ENCODE measurements around the gene SEMA6A. TPM values are rescaled to one million over a fixed set of nuclear protein-coding genes. Genes with fewer than 3 reads are reported as not detected.

SEMA6A gene
- total and polyA plus RNA-seq, 10 of the 15 experiments (the other 5 are each of a cell fraction or from before 2014, with no cell fraction given), result 0.16 to 10.2 (median 1.1) TPM

DNA sequence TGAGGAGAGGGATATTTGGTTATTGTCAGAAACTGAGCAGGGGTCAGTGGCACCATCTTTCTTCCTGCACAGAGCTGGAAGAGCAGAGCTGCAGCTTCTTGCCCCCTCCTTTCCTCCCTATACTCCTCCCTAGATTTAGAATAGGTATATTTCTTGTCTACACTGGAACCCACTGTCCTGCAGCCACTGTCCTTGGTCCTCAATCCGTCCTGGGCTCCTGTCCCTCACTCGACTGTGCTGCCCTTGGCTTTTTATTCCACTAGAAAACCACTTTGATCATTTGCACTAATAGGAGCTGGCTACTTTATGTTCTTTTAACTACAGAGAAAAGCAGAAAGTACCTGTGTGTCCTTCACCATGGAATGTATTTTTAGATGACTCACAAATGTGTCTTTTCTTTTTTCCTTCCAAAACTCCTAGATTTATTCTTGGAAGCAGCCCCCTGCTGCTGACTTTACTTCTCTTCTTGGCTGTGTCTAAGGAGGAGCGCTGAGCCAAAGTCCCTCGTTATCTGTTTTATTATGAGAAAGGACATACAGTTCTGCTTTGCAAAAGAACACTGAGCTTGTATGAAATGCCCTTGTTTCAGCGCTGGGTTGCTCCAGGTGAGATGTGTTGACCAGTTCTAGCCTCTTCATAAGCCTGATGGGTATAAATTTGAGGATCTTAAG is 150.9 kb downstream of the SEMA6A start:
- Histone ChIP-seq H3K27me3 (replicated peaks in 1 of 2; ENCODE audit: control insufficient read depth in 2 of 2, insufficient read depth in 2 of 2, low read length in 1 of 2) (no peaks in the 10 kb centered on the region), H2AFZ (ENCODE audit: control insufficient read depth, low read depth, low read length) (no peak overlapping the region), H3K79me2 (ENCODE audit: control insufficient read depth, insufficient read depth, low read length) (no peaks in the 10 kb centered on the region), H3K9me3 (replicated peaks; ENCODE audit: control insufficient read depth, insufficient read depth, low read length) (no peaks in the 10 kb centered on the region), H3K9ac (ENCODE audit: control insufficient read depth, insufficient read depth, low read length) (no peak overlapping the region), H3K4me2 (ENCODE audit: control insufficient read depth, insufficient read depth) (no peak overlapping the region), H3K36me3 (ENCODE audit: control insufficient read depth in 2 of 2, insufficient read depth in 2 of 2, low read length in 1 of 2) (no peaks in the 10 kb centered on the region), H4K20me1 (ENCODE audit: control insufficient read depth, insufficient read depth) (no peaks in the 10 kb centered on the region), H3K4me3 (no peak overlapping the region), H3K4me1 (ENCODE audit: control insufficient read depth, insufficient read depth, low read length) (no peaks in the 10 kb centered on the region), H3K27ac (ENCODE audit: control insufficient read depth, insufficient read depth) (no peak overlapping the region)
- in situ Hi-C loops (cut with MboI), result no loop called here
- 56% methylated on average over 5 of the region's 5 CpGs for WGBS (ENCODE audit: insufficient coverage, insufficient replicate concordance, low lambda C conversion rate, missing lambda C conversion rate)
- BruUV-seq (replicated peaks), result no TSS peak
- ATAC-seq (no peak), FAIRE-seq (no peak), DNase-seq (ENCODE audit: low read depth, low spot score) (no peak)
- SMC1A ChIA-PET (ENCODE audit: uncharacterized antibody, unreplicated experiment), result interaction anchor here (0.5 to 1.5 kb wide), 4 partner anchors 11 to 162 kb away, joined by 3 to 7 read pairs (median 4); no protein-coding TSS in a partner anchor
- POLR2A ChIA-PET, result interaction anchor here (0.6 kb wide), 1 partner anchor 15 kb away, joined by 3 read pairs; no protein-coding TSS in a partner anchor
- intact Hi-C loops (cut with micrococcal nuclease; ENCODE audit: unreplicated experiment), result no loop called here
- CTCF ChIA-PET, result interaction anchor here (1.2 kb wide), 1 partner anchor 8 kb away, joined by 3 read pairs; no protein-coding TSS in a partner anchor
- RAD21 ChIA-PET (ENCODE audit: unreplicated experiment), result no interaction called here
- no peak for TF ChIP-seq SMARCA5 (IDR thresholded peaks at IDR 0.05)
- TF ChIP-seq, protein P1, sequence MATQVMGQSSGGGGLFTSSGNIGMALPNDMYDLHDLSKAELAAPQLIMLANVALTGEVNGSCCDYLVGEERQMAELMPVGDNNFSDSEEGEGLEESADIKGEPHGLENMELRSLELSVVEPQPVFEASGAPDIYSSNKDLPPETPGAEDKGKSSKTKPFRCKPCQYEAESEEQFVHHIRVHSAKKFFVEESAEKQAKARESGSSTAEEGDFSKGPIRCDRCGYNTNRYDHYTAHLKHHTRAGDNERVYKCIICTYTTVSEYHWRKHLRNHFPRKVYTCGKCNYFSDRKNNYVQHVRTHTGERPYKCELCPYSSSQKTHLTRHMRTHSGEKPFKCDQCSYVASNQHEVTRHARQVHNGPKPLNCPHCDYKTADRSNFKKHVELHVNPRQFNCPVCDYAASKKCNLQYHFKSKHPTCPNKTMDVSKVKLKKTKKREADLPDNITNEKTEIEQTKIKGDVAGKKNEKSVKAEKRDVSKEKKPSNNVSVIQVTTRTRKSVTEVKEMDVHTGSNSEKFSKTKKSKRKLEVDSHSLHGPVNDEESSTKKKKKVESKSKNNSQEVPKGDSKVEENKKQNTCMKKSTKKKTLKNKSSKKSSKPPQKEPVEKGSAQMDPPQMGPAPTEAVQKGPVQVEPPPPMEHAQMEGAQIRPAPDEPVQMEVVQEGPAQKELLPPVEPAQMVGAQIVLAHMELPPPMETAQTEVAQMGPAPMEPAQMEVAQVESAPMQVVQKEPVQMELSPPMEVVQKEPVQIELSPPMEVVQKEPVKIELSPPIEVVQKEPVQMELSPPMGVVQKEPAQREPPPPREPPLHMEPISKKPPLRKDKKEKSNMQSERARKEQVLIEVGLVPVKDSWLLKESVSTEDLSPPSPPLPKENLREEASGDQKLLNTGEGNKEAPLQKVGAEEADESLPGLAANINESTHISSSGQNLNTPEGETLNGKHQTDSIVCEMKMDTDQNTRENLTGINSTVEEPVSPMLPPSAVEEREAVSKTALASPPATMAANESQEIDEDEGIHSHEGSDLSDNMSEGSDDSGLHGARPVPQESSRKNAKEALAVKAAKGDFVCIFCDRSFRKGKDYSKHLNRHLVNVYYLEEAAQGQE (IDR thresholded peaks at IDR 0.05; ENCODE audit: low read depth, low read length), result no peak
- TF ChIP-seq ZNF384 (IDR thresholded peaks at IDR 0.05; ENCODE audit: borderline replicate concordance, low read depth, low read length), result no peak
- no peak for TF ChIP-seq RELA (IDR thresholded peaks at IDR 0.05; ENCODE audit: borderline replicate concordance, partially characterized antibody)
- TF ChIP-seq RB1 (IDR thresholded peaks at IDR 0.05; ENCODE audit: borderline replicate concordance), result no peak
- no peak for TF ChIP-seq SRF (IDR thresholded peaks at IDR 0.05; ENCODE audit: low read depth in 2 of 2, low read length in 2 of 2)
- no peak for TF ChIP-seq RUNX3 (IDR thresholded peaks at IDR 0.05; ENCODE audit: low read length)
- TF ChIP-seq BHLHE40 (IDR thresholded peaks at IDR 0.05; ENCODE audit: borderline replicate concordance in 1 of 2, low read depth in 2 of 2, low read length in 1 of 2), result no peak
- TF ChIP-seq IRF4 (IDR thresholded peaks at IDR 0.05; ENCODE audit: low read depth, low read length), result no peak
- TF ChIP-seq ATF7 (IDR thresholded peaks at IDR 0.05; ENCODE audit: low read depth), result no peak
- TF ChIP-seq NBN (IDR thresholded peaks at IDR 0.05), result no peak
- no peak for TF ChIP-seq ESRRA (IDR thresholded peaks at IDR 0.05; ENCODE audit: low read length)
- no peak for TF ChIP-seq RFX5 (IDR thresholded peaks at IDR 0.05; ENCODE audit: low read depth, low read length)
- TF ChIP-seq, protein P2, sequence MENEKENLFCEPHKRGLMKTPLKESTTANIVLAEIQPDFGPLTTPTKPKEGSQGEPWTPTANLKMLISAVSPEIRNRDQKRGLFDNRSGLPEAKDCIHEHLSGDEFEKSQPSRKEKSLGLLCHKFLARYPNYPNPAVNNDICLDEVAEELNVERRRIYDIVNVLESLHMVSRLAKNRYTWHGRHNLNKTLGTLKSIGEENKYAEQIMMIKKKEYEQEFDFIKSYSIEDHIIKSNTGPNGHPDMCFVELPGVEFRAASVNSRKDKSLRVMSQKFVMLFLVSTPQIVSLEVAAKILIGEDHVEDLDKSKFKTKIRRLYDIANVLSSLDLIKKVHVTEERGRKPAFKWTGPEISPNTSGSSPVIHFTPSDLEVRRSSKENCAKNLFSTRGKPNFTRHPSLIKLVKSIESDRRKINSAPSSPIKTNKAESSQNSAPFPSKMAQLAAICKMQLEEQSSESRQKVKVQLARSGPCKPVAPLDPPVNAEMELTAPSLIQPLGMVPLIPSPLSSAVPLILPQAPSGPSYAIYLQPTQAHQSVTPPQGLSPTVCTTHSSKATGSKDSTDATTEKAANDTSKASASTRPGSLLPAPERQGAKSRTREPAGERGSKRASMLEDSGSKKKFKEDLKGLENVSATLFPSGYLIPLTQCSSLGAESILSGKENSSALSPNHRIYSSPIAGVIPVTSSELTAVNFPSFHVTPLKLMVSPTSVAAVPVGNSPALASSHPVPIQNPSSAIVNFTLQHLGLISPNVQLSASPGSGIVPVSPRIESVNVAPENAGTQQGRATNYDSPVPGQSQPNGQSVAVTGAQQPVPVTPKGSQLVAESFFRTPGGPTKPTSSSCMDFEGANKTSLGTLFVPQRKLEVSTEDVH (IDR thresholded peaks at IDR 0.05; ENCODE audit: low read depth, partially characterized antibody), result no peak
- TF ChIP-seq, protein P3, sequence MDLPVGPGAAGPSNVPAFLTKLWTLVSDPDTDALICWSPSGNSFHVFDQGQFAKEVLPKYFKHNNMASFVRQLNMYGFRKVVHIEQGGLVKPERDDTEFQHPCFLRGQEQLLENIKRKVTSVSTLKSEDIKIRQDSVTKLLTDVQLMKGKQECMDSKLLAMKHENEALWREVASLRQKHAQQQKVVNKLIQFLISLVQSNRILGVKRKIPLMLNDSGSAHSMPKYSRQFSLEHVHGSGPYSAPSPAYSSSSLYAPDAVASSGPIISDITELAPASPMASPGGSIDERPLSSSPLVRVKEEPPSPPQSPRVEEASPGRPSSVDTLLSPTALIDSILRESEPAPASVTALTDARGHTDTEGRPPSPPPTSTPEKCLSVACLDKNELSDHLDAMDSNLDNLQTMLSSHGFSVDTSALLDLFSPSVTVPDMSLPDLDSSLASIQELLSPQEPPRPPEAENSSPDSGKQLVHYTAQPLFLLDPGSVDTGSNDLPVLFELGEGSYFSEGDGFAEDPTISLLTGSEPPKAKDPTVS (IDR thresholded peaks at IDR 0.05; ENCODE audit: low read depth, low read length), result no peak
